Natural killer cell (primary cell): ENCODE measurements around the gene VEGFA. TPM values are rescaled to one million over a fixed set of nuclear protein-coding genes. Genes with fewer than 3 reads are reported as not detected.

ENCODE experiments used
- ATAC-seq, 3 donors: fragments of 150-1000 bp in 2 of 3; fragments of 200-7000 bp in 1 of 3; cut with Tn5 transposase; 1 replicate in 1 of 3; 2 replicates in 2 of 3; pipeline ENCODE4 v1.10.0; 2021; ENCODE audit warnings: mild to moderate bottlenecking in 2 of 3, moderate library complexity in 2 of 3
- DNase-seq, 2 donors: peaks; one replicate each; pipeline versions ENCODE4 v3.0.0 to v3.0.0-alpha.2; 2013 to 2021; ENCODE audit warnings: mixed read lengths in 1 of 2
- H3K27ac ChIP-seq: one replicate; pipeline ENCODE4 v1.5.1; 2013; ENCODE audit warnings: mild to moderate bottlenecking, low read length
- H3K27me3 ChIP-seq: one replicate; pipeline ENCODE4 v1.6.1; 2013; ENCODE audit warnings: low read length; ENCODE audit not compliant: control insufficient read depth, insufficient read depth
- H3K36me3 ChIP-seq: one replicate; pipeline ENCODE4 v1.6.1; 2013; ENCODE audit warnings: low read length; ENCODE audit not compliant: control insufficient read depth, insufficient read depth
- H3K4me1 ChIP-seq: one replicate; pipeline ENCODE4 v1.6.1; 2013; ENCODE audit warnings: low read length; ENCODE audit not compliant: control insufficient read depth, insufficient read depth
- H3K4me3 ChIP-seq: one replicate; pipeline ENCODE4 v1.5.1; 2013; ENCODE audit warnings: low read length
- H3K9me3 ChIP-seq: one replicate; pipeline ENCODE4 v1.6.1; 2013; ENCODE audit warnings: low read length; ENCODE audit not compliant: control insufficient read depth, insufficient read depth
- H3K27ac Mint-ChIP-seq, 2 donors: one replicate each; pipeline ENCODE4 v1.8.0; 2022; ENCODE audit warnings: mild to moderate bottlenecking in 2 of 2, mixed read lengths in 2 of 2, moderate library complexity in 1 of 2
- H3K27me3 Mint-ChIP-seq, 2 donors: one replicate each; pipeline ENCODE4 v1.8.0; 2022; ENCODE audit warnings: low read depth in 2 of 2, mixed read lengths in 2 of 2
- H3K36me3 Mint-ChIP-seq: one replicate; pipeline ENCODE4 v1.8.0; 2022; ENCODE audit warnings: mixed read lengths
- H3K4me1 Mint-ChIP-seq, 2 donors: one replicate each; pipeline ENCODE4 v1.8.0; 2022; ENCODE audit warnings: mixed read lengths in 2 of 2
- H3K4me3 Mint-ChIP-seq: one replicate; pipeline ENCODE4 v1.8.0; 2022; ENCODE audit warnings: mild to moderate bottlenecking, moderate library complexity, mixed read lengths
- H3K9me3 Mint-ChIP-seq, 2 donors: one replicate each; pipeline ENCODE4 v1.8.0; 2022; ENCODE audit warnings: mixed read lengths in 2 of 2
- WGBS: methylation state at CpG from one replicate; pipeline ENCODE4 v1.1.7; 2013; ENCODE audit warnings: missing lambda C conversion rate; ENCODE audit not compliant: insufficient coverage; 5-methylcytosine and 5-hydroxymethylcytosine counted together
- intact Hi-C: fragments of 100-400 bp; cut with micrococcal nuclease; formaldehyde crosslinking; loops from one replicate; pipeline ENCODE4 v1.14.2; 2022
- total RNA-seq, 4 donors: library from RNA; stranded (reverse); fragments of 120-200 nt in 1 of 4; gene quantifications; one replicate each; pipeline versions ENCODE4 v1.2.3 to v1.2.4, GENCODE V29; 2013 to 2022
- TF ChIP-seq, protein P1 (sequence below): fragments of 200-600 bp; IDR thresholded peaks from one replicate; pipeline ENCODE4 v1.8.0; 2022; ENCODE audit warnings: antibody characterized with exemption

VEGFA gene
- total RNA-seq, 3 donors from 2014 or later (not counting 1 experiment from before 2014, with no cell fraction given) = 3.6 to 27.5 (median 3.7) TPM

DNA sequence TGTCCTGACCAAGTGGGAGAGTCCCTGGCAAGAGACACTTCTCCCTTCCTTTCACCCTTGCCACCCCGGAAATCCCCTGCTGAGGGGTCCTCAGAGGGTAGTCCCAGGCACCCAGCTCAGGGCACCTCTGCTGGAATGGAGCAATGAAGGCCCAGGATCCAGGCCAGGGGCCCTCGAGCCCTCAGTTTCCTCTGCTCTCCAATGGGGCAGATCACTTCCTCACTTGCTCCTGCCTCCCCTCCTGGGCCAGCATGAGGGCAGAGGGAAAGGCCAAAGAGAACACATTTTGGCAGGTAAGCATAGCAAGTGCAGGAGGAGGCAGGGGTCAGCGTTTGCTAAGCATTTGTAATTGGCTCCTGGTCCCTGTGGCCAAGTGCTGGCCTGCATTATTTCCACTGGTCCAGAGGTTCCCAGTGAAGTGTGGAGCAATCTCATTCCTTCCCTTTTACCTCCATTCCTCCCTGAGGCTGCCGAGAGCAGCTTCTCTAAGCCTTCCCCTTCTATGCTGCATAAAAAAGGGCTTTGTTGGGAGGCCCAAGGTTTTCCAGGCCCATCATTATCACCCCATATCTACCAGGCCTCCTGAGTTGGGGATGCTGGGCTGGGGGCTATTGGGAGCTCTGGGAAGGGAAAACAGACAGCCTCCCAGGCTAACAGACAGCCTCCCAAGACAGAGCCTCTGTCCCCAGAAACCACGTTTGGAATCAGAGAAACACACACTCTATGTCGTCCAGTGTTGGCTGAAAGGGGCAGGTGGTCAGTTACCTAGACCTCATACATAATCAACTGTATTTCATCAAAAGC lies 28.8 kb upstream of the VEGFA start:
- H3K27ac Mint-ChIP-seq = no peak overlapping the region
- intact Hi-C loops = no loop called here
- Histone ChIP-seq H3K27me3 (no peaks in the 10 kb centered on the region), H3K4me1 (no peaks in the 10 kb centered on the region), H3K27ac (no peak overlapping the region), H3K36me3 (no peaks in the 10 kb centered on the region), H3K4me3 (no peak overlapping the region), H3K9me3 (no peaks in the 10 kb centered on the region)
- peaks cover 5 to 9% of the 10 kb centered on the region in 2 donors for H3K27me3 Mint-ChIP-seq
- TF ChIP-seq, protein P1, sequence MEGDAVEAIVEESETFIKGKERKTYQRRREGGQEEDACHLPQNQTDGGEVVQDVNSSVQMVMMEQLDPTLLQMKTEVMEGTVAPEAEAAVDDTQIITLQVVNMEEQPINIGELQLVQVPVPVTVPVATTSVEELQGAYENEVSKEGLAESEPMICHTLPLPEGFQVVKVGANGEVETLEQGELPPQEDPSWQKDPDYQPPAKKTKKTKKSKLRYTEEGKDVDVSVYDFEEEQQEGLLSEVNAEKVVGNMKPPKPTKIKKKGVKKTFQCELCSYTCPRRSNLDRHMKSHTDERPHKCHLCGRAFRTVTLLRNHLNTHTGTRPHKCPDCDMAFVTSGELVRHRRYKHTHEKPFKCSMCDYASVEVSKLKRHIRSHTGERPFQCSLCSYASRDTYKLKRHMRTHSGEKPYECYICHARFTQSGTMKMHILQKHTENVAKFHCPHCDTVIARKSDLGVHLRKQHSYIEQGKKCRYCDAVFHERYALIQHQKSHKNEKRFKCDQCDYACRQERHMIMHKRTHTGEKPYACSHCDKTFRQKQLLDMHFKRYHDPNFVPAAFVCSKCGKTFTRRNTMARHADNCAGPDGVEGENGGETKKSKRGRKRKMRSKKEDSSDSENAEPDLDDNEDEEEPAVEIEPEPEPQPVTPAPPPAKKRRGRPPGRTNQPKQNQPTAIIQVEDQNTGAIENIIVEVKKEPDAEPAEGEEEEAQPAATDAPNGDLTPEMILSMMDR = no peak
- H3K36me3 Mint-ChIP-seq = no peaks in the 10 kb centered on the region
- DNase-seq = no peak
- ATAC-seq = no peak
- peaks cover 0 to 6% of the 10 kb centered on the region in 2 donors for H3K4me1 Mint-ChIP-seq
- H3K4me3 Mint-ChIP-seq = no peak overlapping the region
- WGBS = 74% methylated on average over 6 of the region's 6 CpGs
- no peaks in the 10 kb centered on the region for H3K9me3 Mint-ChIP-seq

DNA sequence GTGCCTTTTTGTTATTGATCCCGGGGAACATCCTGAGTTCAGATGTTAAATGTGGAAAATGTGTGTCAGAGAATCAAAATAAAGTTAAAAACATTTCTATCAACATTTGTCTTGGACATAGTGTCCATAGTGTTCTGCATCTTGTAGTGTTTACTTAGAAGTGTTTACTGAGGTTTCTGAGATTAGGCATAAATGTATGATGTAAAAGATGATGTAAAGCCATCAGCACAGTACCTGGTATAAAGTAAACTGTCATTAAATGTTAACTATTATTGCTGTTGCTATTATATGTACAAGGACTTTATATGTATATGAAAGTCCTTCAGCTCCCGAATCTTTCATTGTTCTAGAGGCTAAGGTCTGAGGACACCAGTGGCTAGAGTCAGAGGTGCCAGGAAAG lies 28.2 kb upstream of the VEGFA start:
- Histone ChIP-seq H3K27me3 (no peaks in the 10 kb centered on the region), H3K9me3 (no peaks in the 10 kb centered on the region), H3K27ac (no peak overlapping the region), H3K4me3 (no peak overlapping the region), H3K36me3 (no peaks in the 10 kb centered on the region), H3K4me1 (no peaks in the 10 kb centered on the region)
- no peaks in the 10 kb centered on the region for H3K36me3 Mint-ChIP-seq
- no peak for DNase-seq
- H3K4me3 Mint-ChIP-seq = no peak overlapping the region
- H3K27ac Mint-ChIP-seq = no peak overlapping the region
- peaks cover 0 to 6% of the 10 kb centered on the region in 2 donors for H3K4me1 Mint-ChIP-seq
- ATAC-seq = no peak
- H3K27me3 Mint-ChIP-seq = peaks cover 6 to 9% of the 10 kb centered on the region in 2 donors
- WGBS = 92% methylated on average over 2 of the region's 2 CpGs
- H3K9me3 Mint-ChIP-seq = no peaks in the 10 kb centered on the region
- TF ChIP-seq, protein P1 = no peak
- intact Hi-C loops = no loop called here

DNA sequence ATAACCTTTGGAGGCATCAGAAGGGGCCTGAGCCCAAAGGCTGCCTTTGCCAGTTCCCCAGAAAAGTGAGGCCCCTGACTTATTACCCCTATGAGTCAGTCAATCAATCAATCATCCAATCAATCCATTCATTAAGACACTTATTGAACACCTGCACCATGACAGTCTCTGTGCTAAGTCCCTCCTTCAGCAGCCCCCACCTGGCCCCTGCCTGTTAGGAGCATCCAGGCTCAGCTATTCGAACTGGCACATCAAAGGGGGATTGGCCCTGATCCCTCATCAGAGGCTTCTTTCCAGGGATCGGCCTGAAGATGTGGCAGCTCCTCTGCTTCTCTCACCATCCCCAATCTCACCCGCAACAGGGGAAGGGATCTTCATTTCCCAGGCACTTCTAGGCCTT lies 27.7 kb upstream of the VEGFA start:
- Mint-ChIP-seq H3K9me3 (no peaks in the 10 kb centered on the region), H3K27ac (no peak overlapping the region), H3K4me1 (peaks cover 0 to 6% of the 10 kb centered on the region in 2 donors), H3K4me3 (no peak overlapping the region), H3K36me3 (no peaks in the 10 kb centered on the region), H3K27me3 (peaks cover 6 to 9% of the 10 kb centered on the region in 2 donors)
- 88% methylated on average over 3 of the region's 3 CpGs for WGBS
- no peaks in the 10 kb centered on the region for H3K36me3 ChIP-seq
- DNase-seq (no peak), ATAC-seq (no peak)
- H3K4me3 ChIP-seq = no peak overlapping the region
- H3K27me3 ChIP-seq = no peaks in the 10 kb centered on the region
- H3K9me3 ChIP-seq = no peaks in the 10 kb centered on the region
- TF ChIP-seq, protein P1 = no peak
- H3K4me1 ChIP-seq = no peaks in the 10 kb centered on the region
- no peak overlapping the region for H3K27ac ChIP-seq
- intact Hi-C loops = no loop called here
